SIG-M5 (cell line): ENCODE measurements around the gene SPPL3.
"Not testable (repeated sequence)": the region's sequence is repeated elsewhere in the genome, so short reads cannot be mapped to it uniquely, and the experiment has no call there.

Experiments
- DNase-seq: peaks from one replicate; lab custom pipeline; 2025; lab: John Stamatoyannopoulos, UW

SPPL3 gene

GRCh38 chr12:120744922-120745493 is 159.2 kb downstream of the SPPL3 start:
- no peak for DNase-seq

DNA sequence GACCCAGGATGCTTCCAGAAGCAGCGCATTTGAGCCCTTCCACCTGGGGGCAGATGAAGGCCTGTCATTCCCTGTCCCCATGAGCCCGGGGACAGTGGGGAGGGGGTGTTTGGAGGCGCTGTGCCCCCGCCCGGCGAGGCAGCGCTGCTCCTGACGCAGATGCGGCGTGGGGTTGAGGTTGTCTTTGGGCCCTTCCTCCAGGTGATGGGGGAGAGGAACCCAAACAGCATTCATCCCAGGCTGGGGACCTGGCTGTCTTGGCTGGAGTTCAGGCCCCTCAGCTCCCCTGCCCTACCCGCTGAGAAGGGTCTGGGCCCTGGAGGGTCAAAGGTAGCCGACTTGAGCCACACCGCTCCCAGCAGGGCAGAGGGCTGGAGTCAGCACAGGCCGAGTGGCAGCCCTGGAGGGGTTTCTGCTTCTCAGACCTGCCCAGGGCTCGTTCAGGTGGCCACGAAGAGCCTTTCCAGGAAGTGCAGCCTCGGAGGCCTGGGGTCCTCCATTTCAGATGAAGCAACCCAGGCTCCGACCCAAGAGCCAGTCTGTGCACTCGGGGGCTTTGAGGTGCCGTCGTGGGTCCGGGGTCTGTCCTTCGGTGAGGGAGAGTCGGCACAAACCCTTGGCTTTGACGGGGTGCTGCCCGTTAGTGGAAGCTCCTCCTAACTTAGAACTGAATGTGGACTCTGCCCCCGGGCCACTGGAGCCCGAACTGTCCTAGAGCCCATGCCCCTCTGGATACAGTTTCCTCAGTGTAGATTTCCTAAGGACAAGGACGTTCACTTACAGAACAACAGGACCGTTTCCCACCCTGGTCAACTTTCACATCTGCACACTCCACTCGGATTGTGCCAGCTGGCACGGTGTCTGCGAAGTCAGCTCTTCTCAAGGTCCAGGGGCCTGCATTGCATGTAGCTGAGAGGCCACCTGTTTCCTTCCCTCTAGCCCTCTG is 162.4 kb downstream of the SPPL3 start:
- DNase-seq: no peak

DNA sequence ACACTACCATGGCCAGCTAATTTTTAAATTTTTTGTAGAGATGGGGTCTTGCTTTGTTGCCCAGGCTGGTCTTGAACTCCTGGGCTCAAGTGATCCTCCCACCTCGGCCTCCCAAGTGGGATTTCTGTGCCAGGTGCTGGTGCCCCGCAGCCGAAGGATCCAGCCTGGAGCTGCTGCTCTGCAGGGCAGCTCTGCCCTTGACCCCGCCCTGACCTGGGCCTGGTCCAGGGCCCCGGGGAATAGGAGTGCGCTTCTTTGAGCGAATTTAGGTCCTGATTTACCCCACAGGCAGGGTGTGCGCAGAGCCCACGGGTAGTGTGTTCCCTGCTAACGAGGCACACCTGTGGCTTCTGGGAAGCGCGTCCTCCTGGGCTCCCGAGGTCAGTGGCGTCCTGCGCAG is 163.3 kb downstream of the SPPL3 start:
- no peak for DNase-seq

DNA sequence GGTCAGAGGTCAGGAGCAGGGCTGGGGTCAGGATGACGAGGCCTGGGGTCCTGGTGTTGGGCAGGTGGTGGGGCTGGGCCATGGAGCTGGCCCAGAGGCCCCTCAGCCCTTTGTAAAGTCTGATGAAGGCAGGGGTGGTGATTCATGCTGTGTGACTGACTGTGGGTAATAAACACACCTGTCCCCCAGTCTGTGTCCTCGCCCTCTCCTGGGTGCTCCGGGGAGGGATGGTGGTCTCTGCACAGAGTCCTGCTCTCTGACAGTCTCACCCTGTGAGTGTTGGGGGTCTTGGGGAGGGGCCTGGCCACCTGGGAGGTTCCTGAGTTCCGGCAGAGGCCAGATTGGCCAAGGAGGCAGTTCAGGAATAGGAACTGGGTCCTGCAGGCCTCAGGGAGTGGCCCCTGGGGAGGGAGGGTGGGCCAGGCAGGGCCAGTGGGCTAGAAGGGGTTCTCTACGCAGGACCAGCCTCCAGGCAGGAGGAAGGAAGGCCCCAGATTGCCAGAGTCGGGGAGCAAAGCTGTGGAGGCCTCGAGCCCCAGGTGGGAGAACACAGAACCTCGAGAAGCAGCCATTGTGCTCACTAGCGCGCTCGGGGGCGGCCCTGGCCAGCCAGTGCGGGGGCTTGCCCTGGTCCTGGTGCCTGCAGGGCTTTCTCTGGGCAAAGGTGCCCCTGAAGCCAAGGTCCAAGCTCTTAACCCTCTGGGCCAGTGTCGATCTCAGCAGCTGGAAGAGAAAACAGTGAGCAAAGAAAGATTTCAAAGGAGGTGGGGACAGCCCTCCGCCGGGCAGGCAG is 164.1 kb downstream of the SPPL3 start:
- no peak for DNase-seq

- no peak for DNase-seq
Measured at GRCh38 chr12:120739031-120739762, 165.0 kb downstream of the SPPL3 start.

GRCh38 chr12:120738252-120739030 is 165.7 kb downstream of the SPPL3 start:
- no peak for DNase-seq

DNA sequence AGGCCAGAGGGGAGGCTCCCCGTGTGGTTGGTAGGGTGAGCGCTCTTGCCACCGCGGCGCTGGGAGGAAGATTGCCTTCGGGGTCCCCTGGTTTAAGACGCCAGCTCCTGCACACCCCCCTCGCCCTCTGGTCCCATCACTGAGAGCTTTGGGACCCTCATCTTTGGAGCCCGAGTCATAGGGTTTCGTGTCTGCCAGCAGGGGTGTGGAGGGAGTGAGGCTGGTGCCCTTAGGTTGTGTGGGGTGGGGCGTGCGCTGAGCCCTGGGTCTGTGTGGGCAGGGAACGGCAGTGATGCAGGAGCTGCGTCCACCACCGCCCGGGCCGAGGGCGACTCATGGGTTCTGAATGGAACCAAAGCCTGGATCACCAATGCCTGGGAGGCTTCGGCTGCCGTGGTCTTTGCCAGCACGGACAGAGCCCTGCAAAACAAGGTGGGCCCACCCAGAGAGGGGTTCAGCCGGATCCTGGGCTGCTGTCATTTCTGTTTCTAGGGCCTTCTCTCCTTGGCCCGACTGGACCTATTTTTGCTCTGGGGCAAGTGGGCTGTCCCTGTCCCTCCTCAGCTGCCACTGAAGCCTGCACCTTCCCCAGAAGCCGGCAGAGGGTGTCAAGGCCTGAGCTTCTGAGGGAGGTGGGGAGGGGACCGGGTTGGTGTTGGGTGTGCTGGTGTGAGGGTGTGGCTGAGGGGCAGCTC is 166.5 kb downstream of the SPPL3 start:
- DNase-seq: no peak

DNA sequence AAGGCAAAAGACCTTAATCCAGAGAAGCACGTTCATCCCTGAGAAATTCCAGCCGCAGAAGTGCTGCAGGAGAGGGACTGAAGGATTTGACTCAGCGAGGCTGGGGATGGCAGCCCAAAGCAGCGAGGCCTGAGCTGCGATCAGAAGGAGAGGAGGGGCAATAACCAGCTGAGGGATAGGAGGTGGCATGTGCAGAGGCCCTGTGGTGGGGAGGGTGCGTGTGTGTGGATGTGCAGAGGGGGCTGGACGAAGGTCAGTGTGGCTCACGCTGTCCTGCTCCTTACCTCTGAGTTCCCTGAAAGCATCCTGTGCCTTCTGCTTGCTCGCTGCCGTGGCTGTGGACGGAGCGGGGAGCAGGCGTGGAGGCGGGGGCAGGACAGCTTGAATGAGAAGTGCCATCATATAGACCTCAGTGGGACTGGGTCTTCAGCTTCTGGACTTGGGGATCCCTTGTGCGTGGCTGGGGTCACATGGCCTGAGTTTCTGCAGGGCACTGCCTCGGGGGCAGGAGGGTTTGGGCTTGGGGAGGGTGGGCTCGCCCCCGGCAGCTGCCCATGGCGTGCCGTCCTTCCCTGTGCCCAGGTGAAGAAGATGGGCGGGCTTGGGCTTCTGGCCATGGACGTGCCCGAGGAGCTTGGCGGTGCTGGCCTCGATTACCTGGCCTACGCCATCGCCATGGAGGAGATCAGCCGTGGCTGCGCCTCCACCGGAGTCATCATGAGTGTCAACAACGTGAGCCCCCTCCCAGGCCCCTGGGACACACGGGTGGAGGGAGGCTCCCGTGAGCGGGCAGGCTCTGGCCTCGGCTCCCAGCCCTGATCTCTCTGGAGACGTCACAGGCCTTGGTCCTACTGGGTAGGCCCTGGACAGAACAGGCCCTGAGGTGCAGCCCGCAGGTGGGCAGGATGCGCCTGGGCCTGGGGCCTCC is 167.5 kb downstream of the SPPL3 start:
- DNase-seq: no peak

DNA sequence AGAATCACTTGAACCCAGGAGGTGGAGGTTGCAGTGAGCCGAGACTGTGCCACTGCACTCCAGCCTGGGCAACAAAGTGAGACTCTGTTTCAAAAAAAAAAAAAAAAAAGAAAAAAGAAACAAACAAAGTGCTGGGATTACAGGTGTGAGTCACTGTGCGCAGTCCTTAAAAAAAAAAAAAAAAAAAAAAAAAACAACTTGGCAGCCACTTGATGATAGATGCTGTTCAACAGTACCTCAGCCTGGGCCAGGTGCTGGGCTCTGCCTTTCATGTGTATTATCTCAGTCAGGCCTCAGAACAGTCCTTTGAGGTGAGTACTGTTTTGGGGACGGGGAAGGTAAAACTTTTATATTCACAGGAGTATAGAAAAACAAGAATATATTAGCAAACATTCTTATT is 169.0 kb downstream of the SPPL3 start:
- no peak for DNase-seq

DNA sequence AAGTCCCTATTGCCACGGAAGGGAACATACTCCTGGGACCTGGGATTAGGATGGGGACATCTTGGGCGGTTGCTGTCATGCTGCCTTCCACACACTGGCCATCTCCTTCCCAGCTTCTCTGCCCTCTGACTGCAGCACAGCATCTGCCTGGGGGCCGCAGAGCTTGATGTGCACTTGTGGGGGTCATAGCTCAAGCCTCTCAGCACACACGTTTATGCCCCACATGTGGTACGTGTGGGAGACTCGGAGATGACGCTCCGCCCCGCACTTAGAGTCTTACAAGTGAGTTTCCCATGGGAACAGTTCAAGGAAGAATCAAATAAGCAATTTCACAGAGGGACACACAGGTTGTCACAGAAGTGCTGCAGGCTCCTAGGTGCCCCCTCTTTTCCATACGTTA is 169.9 kb downstream of the SPPL3 start:
- DNase-seq: no peak

DNA sequence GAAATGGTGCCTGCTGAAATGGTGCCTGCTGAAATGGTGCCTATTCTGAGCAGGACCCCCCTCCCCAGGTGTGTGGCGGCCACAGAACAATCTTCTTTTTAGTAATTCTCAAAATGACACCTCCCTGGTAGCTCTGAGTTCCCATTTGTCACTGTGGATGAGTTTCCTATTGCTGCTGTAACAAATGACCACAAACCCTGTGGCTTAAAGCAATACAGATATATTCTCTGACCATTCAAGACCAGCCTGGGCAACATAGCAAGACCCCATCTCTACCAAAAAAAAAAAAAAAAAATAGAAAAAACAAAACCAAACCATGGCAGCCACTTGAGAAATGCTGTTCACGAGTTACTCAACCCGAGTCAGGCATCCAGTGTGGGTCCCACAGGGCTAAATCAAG is 170.6 kb downstream of the SPPL3 start:
- DNase-seq: no peak

- not testable (repeated sequence) for DNase-seq
Measured at GRCh38 chr12:120732198-120732597, 172.0 kb downstream of the SPPL3 start.

GRCh38 chr12:120726961-120727360 is 177.2 kb downstream of the SPPL3 start:
- DNase-seq: no peak

DNA sequence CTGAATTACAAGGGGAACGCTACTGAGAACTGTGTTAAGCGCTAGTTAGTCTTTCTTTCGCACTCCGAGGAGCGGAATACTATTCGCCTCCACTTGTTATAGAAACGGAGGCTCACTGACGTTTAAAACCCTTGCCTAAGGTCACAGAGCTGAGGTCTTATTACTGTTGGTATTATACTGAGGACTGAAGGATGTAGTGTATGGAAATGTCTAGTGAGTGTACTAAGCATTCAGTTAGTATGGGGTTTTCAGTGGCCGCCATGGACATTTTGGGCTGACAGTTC is 177.7 kb downstream of the SPPL3 start:
- DNase-seq: no peak

DNA sequence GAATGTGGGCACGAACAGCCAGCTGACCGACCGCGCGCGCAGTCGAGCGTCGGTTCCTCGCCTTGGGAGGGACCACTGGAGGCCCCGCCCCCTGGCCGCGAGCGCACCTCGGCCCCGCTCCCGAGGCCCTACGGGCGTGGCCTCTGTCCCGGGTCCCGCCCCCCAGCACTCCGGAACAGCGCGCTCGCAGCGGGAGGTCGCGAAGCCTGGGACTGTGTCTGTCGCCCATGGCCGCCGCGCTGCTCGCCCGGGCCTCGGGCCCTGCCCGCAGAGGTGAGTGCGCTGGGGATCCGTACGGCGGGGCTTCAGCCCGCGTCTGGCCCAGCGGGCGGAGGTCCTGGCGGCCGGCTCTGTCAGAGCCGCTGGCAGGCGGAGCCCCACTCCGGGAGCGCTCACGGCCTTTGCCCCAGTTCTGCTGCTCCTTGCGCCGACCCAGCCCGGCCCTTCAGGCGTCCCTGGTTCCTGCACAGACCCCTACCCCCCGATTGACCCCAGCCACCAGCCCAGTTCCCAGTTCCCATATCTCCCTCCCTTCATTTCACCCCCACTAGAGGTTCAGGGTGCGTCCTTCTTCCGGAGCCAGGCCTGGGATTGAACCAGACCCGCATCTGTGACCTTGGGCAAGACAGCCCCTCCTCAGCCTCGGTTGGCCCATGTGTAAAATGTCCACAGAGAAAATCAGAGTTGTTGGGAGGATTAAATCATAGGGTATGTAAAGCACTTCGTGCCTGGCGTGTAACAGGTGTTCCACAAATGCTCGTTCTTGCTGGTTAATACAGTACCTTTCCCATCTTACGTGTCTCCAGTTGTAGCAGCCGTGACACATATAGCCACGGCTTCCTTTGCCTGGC is 178.3 kb downstream of the SPPL3 start, which contains the start of gene ACADS:
Gene ACADS (plus strand): TSS at position 168 of the 851 bp plus-strand sequence. CDS start 60 bp downstream, at position 228.
- DNase-seq: no peak

- DNase-seq: no peak
Measured at GRCh38 chr12:120725151-120725658, 179.0 kb downstream of the SPPL3 start.

DNA sequence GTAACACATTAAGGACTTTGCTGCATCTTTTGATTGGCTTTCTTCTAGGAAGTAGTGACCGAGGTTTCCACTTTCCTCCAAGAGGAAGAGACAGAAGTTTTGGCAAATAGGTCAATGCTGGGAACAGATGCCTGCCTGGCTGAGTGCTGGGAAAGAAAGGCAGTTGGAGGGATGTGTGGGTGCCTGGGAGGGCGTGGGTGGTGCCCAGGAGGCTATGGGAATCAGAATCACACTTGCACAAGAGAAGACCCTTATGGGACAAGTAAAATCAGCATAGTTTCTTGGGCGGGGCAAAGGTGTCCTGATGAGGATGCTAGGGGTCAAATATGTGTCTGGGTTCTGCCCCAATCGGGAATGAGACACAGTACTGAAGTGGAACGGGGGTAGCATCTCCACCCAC is 179.4 kb downstream of the SPPL3 start:
- no peak for DNase-seq

DNA sequence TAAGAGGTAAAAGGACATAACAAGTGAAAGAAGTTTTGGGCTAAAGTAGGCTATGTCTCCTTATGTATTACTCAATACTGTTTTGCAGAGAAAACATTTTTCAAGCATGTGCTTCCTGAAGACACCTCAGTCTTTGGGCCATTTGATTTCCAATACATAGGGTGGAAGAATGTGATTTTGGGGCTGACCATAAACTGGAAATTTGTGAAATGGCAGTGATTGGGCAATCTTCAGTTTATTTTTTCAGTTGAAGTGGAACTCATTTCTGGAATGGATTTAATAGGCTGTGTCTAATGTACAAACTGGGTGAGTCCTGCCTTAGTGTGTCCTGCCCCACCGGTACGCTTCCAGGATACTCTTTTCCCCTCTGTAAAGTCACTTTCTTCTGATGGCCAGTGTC is 181.4 kb downstream of the SPPL3 start:
- no peak for DNase-seq
